MM.1S (cell line): ENCODE results near the gene RPRD2.

Experiments
- DNase-seq: peaks from one replicate; pipeline ENCODE4 v3.0.0-alpha.2; 2015
- H2AFZ ChIP-seq: fragments of 300-600 bp; sonication (generic); 2 replicates; pipeline ENCODE4 v1.6.0; 2016; ENCODE audit warnings: antibody characterized with exemption, low read length
- H3F3A ChIP-seq: fragments of 300-600 bp; sonication (generic); 2 replicates; pipeline ENCODE4 v1.6.1; 2016; ENCODE audit warnings: mild to moderate bottlenecking, antibody characterized with exemption, low read length, moderate library complexity, mixed read lengths; ENCODE audit not compliant: insufficient read depth
- H3K27ac ChIP-seq: fragments of 300-600 bp; sonication (generic); 2 replicates; pipeline ENCODE4 v1.5.1; 2016; ENCODE audit warnings: mild to moderate bottlenecking, low read length
- H3K27me3 ChIP-seq: fragments of 300-600 bp; sonication (generic); replicated peaks from 2 replicates; pipeline ENCODE4 v1.6.0; 2016; ENCODE audit warnings: low read length; ENCODE audit not compliant: insufficient read depth
- H3K36me3 ChIP-seq: fragments of 300-600 bp; sonication (generic); replicated peaks from 2 replicates; pipeline ENCODE4 v1.6.1; 2016; ENCODE audit warnings: mild to moderate bottlenecking, low read length, mixed read lengths; ENCODE audit not compliant: insufficient read depth
- H3K4me1 ChIP-seq: fragments of 300-600 bp; sonication (generic); 2 replicates; pipeline ENCODE4 v1.6.1; 2016; ENCODE audit warnings: low read length, mixed read lengths
- H3K4me2 ChIP-seq: fragments of 300-600 bp; sonication (generic); 2 replicates; pipeline ENCODE4 v1.6.0; 2016; ENCODE audit warnings: low read depth, low read length
- H3K4me3 ChIP-seq: fragments of 300-600 bp; sonication (generic); 2 replicates; pipeline ENCODE4 v1.5.1; 2016; ENCODE audit warnings: low read length, mixed read lengths
- H3K79me2 ChIP-seq: fragments of 300-600 bp; sonication (generic); 2 replicates; pipeline ENCODE4 v1.6.1; 2016; ENCODE audit warnings: mixed run types, low read length, mixed read lengths
- H3K9ac ChIP-seq: fragments of 300-600 bp; sonication (generic); 2 replicates; pipeline ENCODE4 v1.6.1; 2016; ENCODE audit warnings: low read length, mixed read lengths
- H3K9me2 ChIP-seq: fragments of 300-600 bp; sonication (generic); replicated peaks from 2 replicates; pipeline ENCODE4 v1.6.1; 2016; ENCODE audit warnings: mild to moderate bottlenecking, low read length, mixed read lengths; ENCODE audit not compliant: insufficient read depth
- H3K9me3 ChIP-seq: fragments of 300-600 bp; sonication (generic); replicated peaks from 2 replicates; pipeline ENCODE4 v1.6.1; 2016; ENCODE audit warnings: mild to moderate bottlenecking, low read length, mixed read lengths; ENCODE audit not compliant: insufficient read depth
- H4K20me1 ChIP-seq: fragments of 300-600 bp; sonication (generic); 2 replicates; pipeline ENCODE4 v1.6.1; 2016; ENCODE audit warnings: mild to moderate bottlenecking, low read length, moderate library complexity, mixed read lengths; ENCODE audit not compliant: insufficient read depth
- EZH2 ChIP-seq: fragments of 300-600 bp; sonication (generic); optimal IDR thresholded peaks from 2 replicates; pipeline ENCODE3; 2017; ENCODE audit warnings: low read depth, mild to moderate bottlenecking, antibody characterized with exemption, low read length, mixed read lengths
- EZH2phosphoT487 ChIP-seq: fragments of 300-600 bp; sonication (generic); IDR thresholded peaks from 2 replicates; pipeline ENCODE4 v1.6.1; 2018; ENCODE audit warnings: antibody characterized with exemption, low read length
- TF ChIP-seq, protein P1 (sequence below): fragments of 300-600 bp; sonication (generic); IDR thresholded peaks from 2 replicates; pipeline ENCODE4 v1.5.1; 2016; ENCODE audit warnings: antibody characterized with exemption, low read length, mixed read lengths

Gene RPRD2

DNA sequence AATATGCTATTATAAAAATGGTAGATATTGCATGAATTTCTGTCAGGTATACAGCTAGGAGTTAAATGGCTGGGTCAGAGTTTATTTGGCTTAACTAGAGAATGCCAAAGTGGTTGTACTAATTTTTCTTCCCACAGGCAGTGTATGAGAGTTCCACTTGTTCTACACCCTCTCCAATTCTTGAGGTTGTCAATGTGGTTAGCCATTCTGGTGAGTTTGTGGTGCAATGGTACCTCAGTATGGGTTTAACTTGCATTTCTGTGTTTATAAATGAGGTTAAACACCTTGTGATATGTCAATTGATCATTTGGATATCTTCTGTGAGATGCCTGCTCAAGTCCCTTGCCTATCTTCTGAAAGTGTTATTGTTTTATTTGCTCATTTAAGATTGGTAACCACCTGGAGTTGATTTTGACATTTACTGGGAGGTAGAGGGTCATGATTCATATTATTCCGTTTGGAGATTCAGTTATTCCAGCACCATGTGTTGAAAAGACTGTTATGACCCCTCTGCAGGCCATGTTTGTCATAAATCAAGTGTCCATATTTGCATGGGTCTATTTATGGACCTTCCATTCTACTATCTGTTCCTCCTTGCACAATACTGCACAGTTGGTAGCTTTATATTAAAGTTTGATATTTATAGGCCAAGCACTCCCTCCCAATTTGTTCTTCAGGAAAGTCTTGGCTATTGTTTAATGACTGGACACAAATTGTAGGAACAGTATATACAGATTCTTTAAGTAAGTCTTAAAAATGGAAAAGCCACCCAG, 157.4 kb downstream of the RPRD2 start:
- Histone ChIP-seq H3K9me2 (no peaks in the 10 kb centered on the region), H3K27ac (no peak overlapping the region), H2AFZ (no peak overlapping the region), H3K9ac (no peak overlapping the region), H4K20me1 (no peaks in the 10 kb centered on the region), H3K4me3 (no peak overlapping the region), H3K9me3 (no peaks in the 10 kb centered on the region), H3F3A (no peaks in the 10 kb centered on the region), H3K27me3 (no peaks in the 10 kb centered on the region), H3K79me2 (no peaks in the 10 kb centered on the region), H3K4me2 (no peak overlapping the region), H3K36me3 (no peaks in the 10 kb centered on the region), H3K4me1 (0 out of 2 replicates have a peak, but pooled peaks cover 3% of the 10 kb centered on the region)
- TF ChIP-seq, protein P1, sequence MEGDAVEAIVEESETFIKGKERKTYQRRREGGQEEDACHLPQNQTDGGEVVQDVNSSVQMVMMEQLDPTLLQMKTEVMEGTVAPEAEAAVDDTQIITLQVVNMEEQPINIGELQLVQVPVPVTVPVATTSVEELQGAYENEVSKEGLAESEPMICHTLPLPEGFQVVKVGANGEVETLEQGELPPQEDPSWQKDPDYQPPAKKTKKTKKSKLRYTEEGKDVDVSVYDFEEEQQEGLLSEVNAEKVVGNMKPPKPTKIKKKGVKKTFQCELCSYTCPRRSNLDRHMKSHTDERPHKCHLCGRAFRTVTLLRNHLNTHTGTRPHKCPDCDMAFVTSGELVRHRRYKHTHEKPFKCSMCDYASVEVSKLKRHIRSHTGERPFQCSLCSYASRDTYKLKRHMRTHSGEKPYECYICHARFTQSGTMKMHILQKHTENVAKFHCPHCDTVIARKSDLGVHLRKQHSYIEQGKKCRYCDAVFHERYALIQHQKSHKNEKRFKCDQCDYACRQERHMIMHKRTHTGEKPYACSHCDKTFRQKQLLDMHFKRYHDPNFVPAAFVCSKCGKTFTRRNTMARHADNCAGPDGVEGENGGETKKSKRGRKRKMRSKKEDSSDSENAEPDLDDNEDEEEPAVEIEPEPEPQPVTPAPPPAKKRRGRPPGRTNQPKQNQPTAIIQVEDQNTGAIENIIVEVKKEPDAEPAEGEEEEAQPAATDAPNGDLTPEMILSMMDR: no peak
- TF ChIP-seq EZH2 (no peak), EZH2phosphoT487 (no peak)
- no peak for DNase-seq

DNA sequence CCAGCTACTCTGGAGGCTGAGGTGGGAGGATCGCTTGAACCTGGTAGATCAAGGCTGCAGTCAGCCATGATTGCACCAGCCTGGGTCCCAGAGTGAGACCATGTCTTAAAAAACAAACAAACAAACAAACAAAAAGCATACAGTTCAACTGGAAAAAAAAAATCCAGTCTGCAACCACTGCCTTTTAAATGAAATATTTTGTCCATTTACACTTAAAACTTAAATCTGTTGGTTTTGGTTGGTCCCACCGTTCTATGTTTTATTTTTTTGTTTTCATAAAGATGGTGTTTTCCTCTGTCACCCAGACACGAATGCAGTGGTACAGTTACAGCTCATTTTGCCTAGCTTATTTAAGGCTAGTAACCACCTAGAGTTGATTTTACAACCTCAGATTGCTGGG, 161.4 kb downstream of the RPRD2 start:
- Histone ChIP-seq H3K4me2 (no peak overlapping the region), H3K79me2 (no peaks in the 10 kb centered on the region)

More for the DNA sequence above, 161.4 kb downstream of the RPRD2 start:
- H3K27ac ChIP-seq: no peak overlapping the region
- DNase-seq: no peak
- TF ChIP-seq EZH2phosphoT487 (no peak), EZH2 (no peak)
- TF ChIP-seq, protein P1: no peak
- no peaks in the 10 kb centered on the region for H3K36me3 ChIP-seq
- H3K27me3 ChIP-seq: no peaks in the 10 kb centered on the region
- no peaks in the 10 kb centered on the region for H3K9me2 ChIP-seq
- H3K4me1 ChIP-seq: no peaks in the 10 kb centered on the region
- H3K4me3 ChIP-seq: no peak overlapping the region
- no peaks in the 10 kb centered on the region for H3F3A ChIP-seq
- no peak overlapping the region for H2AFZ ChIP-seq
- no peaks in the 10 kb centered on the region for H3K9me3 ChIP-seq
- H4K20me1 ChIP-seq: no peaks in the 10 kb centered on the region
- H3K9ac ChIP-seq: no peak overlapping the region
